AG09319 (cell line): ENCODE data around the gene IGSF22.
A peak's percentile ranks its signal among the peaks of the same experiment; 100 is the strongest.

Source experiments
- DNase-seq: peaks from one replicate; pipeline ENCODE4 v3.0.0-alpha.2; 2010; ENCODE audit warnings: low read depth; ENCODE audit errors: extremely low read depth
- TF ChIP-seq, protein P1 (sequence below): IDR thresholded peaks from 2 replicates; pipeline ENCODE4 v1.5.1; 2011; ENCODE audit warnings: low read depth, mild to moderate bottlenecking, inconsistent platforms, low read length, moderate library complexity

IGSF22 gene

GRCh38 chr11:18723991-18724390 lies 2.0 kb downstream of the IGSF22 start:
- DNase-seq: no peak
- TF ChIP-seq, protein P1, sequence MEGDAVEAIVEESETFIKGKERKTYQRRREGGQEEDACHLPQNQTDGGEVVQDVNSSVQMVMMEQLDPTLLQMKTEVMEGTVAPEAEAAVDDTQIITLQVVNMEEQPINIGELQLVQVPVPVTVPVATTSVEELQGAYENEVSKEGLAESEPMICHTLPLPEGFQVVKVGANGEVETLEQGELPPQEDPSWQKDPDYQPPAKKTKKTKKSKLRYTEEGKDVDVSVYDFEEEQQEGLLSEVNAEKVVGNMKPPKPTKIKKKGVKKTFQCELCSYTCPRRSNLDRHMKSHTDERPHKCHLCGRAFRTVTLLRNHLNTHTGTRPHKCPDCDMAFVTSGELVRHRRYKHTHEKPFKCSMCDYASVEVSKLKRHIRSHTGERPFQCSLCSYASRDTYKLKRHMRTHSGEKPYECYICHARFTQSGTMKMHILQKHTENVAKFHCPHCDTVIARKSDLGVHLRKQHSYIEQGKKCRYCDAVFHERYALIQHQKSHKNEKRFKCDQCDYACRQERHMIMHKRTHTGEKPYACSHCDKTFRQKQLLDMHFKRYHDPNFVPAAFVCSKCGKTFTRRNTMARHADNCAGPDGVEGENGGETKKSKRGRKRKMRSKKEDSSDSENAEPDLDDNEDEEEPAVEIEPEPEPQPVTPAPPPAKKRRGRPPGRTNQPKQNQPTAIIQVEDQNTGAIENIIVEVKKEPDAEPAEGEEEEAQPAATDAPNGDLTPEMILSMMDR: no peak

DNA sequence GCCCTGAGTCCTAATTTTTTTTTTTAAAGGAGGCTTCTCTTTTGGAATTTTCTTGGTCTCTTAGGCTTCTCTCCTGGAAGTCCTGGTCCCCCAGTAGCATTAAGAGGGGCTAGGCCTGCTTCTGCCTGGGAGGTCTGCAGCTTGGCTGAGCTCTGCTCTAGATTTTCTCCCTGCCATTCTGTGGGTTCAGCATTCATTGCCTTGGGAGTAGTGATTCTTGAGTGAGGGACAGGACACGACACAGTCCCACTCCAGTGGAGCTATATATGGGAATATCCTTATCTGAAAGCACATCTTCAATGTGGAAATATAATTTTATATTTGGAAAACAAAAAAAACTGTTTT lies 3.7 kb downstream of the IGSF22 start:
- TF ChIP-seq, protein P1: no peak
- no peak for DNase-seq

GRCh38 chr11:18721561-18722292 lies 4.3 kb downstream of the IGSF22 start:
- TF ChIP-seq, protein P1: peak; percentile 71
- no peak for DNase-seq

- no peak for DNase-seq
- TF ChIP-seq, protein P1: no peak
These were observed 5.0 kb downstream of the IGSF22 start for GRCh38 chr11:18720808-18721560.

DNA sequence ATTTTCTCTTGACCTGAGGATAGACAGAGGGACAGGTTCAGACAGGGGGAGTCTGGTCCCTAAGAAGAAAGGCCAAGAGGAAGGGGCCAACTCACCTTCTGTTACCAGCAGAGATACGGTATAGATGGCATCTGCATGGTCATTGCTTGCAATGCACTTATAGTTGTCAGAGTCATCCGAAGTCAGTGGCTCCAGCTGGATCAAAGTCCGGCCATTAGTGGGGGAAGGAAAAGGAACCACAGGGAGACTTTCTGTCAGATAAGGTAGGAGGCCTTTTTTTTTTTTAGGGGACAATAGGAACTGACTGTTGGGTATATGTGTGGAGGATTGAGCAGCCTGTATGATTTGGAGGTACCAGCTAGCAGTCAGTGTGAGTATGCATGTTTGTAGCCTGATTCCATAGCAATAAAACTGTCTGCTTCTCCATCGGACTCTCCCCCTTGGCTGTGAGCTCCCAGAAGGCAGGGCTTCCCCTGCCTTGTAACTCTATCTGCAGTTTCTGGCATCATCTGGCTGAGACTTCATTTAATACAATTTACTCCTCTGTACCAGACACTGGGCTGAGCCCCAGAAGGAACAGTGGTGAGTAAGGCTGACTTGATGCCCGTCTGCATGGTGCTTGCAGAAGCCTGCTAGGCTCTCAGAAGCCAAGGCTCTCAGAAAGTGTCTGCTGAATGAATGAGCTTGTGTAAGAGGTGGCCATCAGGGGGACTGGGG lies 5.7 kb downstream of the IGSF22 start:
- no peak for DNase-seq
- TF ChIP-seq, protein P1: no peak

DNA sequence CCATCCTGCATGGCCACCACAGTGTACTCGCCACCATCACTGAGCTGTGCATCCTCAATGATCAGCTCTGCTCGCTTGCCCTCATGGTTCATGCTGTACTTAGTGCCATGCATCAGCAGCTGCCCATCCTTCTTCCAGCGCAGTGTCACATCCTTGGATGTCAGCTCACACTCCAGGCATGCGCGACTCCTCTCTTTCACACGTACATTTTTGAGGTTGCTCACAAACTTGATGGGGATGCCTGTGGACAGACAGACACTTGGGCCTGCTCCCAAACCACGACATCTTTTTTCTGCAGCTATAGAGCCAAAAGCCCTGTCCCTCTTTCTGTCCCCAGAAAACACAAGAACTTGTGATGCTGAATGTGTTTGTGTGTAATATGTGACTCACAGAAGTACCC lies 10.5 kb downstream of the IGSF22 start:
- DNase-seq: no peak
- TF ChIP-seq, protein P1: no peak

GRCh38 chr11:18714443-18714780 lies 11.6 kb downstream of the IGSF22 start:
- TF ChIP-seq, protein P1: no peak
- no peak for DNase-seq
